Measurements from ENCODE around the gene TSSK1B. TPM values are rescaled to one million over a fixed set of nuclear protein-coding genes. Genes with fewer than 3 reads are reported as not detected.
A peak's percentile ranks its signal among the peaks of the same experiment; 100 is the strongest.

Gene TSSK1B
- total RNA-seq, 1 donor from 2014 or later = 0.16 TPM

DNA sequence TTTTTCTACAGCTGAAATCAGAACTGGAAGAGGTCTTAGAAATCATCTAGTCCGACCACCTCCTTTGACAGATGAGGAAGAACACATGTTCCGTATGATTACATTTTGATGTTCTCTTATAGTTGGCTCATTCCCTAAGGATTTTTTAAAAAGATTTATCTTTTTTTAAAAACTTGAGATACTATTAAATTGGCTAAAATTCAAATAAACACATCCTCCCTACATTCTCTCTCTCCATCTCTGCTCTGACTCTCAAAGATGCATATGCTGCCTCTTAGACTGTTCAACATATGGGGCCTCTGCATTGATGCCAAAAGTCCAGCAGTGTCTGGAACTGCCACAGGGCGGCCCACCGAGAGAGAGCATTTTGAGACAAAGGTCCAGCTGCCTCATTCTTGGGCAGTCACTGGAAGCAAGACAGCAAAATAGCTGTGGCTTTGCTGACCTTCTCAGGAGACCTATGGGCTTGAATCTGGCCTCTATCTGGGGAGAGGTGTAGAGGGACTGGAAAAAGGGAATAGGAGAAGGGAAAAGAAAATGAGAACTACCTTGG lies 12.8 kb upstream of the TSSK1B start:
- Mint-ChIP-seq H3K36me3 (ENCODE audit: low read depth) (peaks cover 18% of the 10 kb centered on the region), H3K9me3 (peaks cover 6% of the 10 kb centered on the region), H3K27me3 (ENCODE audit: low read depth) (no peaks in the 10 kb centered on the region), H3K4me1 (peaks cover 4% of the 10 kb centered on the region), H3K4me3 (no peak overlapping the region), H3K27ac (ENCODE audit: unreplicated experiment) (no peak overlapping the region)
- TF ChIP-seq, protein P1, sequence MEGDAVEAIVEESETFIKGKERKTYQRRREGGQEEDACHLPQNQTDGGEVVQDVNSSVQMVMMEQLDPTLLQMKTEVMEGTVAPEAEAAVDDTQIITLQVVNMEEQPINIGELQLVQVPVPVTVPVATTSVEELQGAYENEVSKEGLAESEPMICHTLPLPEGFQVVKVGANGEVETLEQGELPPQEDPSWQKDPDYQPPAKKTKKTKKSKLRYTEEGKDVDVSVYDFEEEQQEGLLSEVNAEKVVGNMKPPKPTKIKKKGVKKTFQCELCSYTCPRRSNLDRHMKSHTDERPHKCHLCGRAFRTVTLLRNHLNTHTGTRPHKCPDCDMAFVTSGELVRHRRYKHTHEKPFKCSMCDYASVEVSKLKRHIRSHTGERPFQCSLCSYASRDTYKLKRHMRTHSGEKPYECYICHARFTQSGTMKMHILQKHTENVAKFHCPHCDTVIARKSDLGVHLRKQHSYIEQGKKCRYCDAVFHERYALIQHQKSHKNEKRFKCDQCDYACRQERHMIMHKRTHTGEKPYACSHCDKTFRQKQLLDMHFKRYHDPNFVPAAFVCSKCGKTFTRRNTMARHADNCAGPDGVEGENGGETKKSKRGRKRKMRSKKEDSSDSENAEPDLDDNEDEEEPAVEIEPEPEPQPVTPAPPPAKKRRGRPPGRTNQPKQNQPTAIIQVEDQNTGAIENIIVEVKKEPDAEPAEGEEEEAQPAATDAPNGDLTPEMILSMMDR (conservative IDR thresholded peaks at IDR 0.05) = no peak
- peak; percentile 41 for DNase-seq (ENCODE audit: low read depth, low spot score)

DNA sequence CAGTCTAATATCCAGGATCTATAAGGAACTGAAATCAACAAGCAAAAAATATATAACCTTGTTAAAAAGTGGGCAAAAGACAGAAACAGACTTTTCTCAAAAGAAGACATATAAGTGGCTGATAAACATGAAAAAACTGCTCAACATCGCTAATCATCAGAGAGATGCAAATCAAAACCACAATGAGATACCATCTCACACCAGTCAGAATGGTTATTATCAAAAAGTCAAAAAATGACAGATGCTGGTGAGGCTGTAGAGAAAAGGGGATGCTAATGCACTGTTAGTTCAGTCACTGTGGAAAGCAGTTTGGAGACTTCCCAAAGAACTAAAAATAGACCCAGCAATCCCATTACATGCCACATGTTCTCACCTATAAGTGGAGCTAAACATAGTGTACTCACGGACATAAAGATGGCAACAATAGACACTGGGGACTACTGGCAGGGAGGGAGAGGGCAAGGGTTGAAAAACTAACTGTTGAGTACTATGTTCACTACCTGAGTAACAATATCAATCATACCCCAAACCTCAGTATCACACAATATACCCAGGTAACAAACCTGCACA lies 11.7 kb upstream of the TSSK1B start:
- H3K4me1 Mint-ChIP-seq = peaks cover 4% of the 10 kb centered on the region
- H3K27me3 Mint-ChIP-seq (ENCODE audit: low read depth) = no peaks in the 10 kb centered on the region
- TF ChIP-seq, protein P1 (conservative IDR thresholded peaks at IDR 0.05) = no peak
- DNase-seq (ENCODE audit: low read depth, low spot score) = no peak
- H3K9me3 Mint-ChIP-seq = peaks cover 6% of the 10 kb centered on the region
- no peak overlapping the region for H3K4me3 Mint-ChIP-seq
- peaks cover 18% of the 10 kb centered on the region for H3K36me3 Mint-ChIP-seq (ENCODE audit: low read depth)
- H3K27ac Mint-ChIP-seq (ENCODE audit: unreplicated experiment) = no peak overlapping the region

DNA sequence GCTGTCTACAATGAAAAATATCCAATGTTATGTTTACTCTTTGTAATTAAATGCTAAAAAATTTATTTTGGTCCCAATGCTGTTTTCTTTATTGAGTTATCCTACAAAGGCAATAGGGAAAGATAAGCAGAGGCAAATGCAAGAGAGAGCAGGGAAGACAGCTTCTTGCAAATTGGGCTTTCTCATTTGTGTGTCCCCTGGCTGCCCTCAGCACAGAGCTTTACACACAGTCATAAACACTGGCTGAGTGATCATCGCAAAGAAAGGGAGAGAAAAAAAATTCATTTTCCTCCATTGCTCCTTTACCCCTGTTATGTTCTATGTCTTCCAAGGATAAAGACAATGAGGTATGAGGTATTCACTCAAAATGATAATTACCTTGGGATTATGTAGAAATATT lies 2.3 kb upstream of the TSSK1B start:
- Mint-ChIP-seq H3K4me1 (no peaks in the 10 kb centered on the region), H3K27ac (ENCODE audit: unreplicated experiment) (no peak overlapping the region), H3K9me3 (no peaks in the 10 kb centered on the region), H3K4me3 (no peak overlapping the region), H3K36me3 (ENCODE audit: low read depth) (no peaks in the 10 kb centered on the region), H3K27me3 (ENCODE audit: low read depth) (no peaks in the 10 kb centered on the region)
- TF ChIP-seq, protein P1 (conservative IDR thresholded peaks at IDR 0.05) = no peak
- no peak for DNase-seq (ENCODE audit: low read depth, low spot score)

DNA sequence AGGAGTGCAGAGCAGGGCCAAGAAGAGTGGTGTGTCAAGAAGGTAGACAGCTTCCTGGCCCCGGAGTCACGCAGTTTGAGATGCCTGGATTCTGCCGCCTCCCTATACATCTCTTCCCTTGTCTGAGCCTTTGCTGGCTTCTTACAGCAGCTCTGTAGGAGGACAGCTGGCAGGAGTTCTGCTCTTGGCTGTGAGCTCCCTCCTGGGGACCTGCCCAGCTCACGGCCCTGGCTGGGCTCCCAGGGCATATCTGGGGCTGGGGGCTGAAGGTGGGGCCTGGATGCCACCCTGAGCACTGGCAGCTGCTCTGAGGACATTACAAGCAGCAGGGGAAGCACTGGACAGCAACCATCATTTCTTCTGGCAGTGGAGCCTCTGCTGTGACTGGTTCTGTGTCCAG lies 786 bp upstream of the TSSK1B start:
- H3K9me3 Mint-ChIP-seq = no peaks in the 10 kb centered on the region
- DNase-seq (ENCODE audit: low read depth, low spot score) = no peak
- H3K36me3 Mint-ChIP-seq (ENCODE audit: low read depth) = no peaks in the 10 kb centered on the region
- no peaks in the 10 kb centered on the region for H3K4me1 Mint-ChIP-seq
- no peaks in the 10 kb centered on the region for H3K27me3 Mint-ChIP-seq (ENCODE audit: low read depth)
- no peak overlapping the region for H3K4me3 Mint-ChIP-seq
- TF ChIP-seq, protein P1 (conservative IDR thresholded peaks at IDR 0.05) = no peak
- no peak overlapping the region for H3K27ac Mint-ChIP-seq (ENCODE audit: unreplicated experiment)

DNA sequence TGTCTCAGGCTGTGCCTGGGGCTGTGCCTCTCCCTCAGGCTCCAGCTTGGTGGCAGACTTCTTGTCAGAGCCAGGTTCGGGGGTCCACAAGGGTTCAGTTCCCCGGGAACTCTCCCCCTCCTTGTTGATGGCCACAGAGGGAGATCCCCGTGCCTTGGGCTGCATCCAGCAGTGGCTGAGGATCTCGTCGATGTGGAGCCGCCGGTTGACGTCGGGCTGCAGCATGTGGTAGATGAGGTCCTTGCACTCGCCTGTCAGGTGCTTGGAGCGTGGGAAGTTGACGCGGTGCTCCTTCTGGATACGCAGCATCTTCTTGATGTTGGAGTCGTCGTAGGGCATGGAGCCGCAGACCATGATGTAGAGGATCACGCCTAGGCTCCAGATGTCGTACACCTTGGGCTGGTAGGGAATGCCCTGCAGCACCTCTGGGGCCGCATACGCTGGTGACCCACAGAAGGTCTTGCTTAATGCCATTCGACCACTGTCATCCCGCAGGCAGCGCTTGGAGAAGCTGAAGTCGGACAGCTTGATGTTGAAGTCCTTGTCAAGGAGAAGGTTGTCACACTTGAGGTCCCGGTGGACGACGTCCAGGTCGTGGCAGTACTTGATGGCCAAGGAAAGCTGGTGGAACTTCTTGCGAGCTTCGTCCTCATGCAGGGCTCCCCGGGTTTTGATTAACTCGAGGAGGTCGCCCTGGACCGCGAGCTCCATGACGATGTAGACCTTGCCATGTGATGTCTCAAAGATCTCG lies 752 bp downstream of the TSSK1B start:
- Mint-ChIP-seq H3K9me3 (no peaks in the 10 kb centered on the region), H3K27ac (ENCODE audit: unreplicated experiment) (no peak overlapping the region), H3K27me3 (ENCODE audit: low read depth) (no peaks in the 10 kb centered on the region), H3K4me3 (no peak overlapping the region), H3K36me3 (ENCODE audit: low read depth) (no peaks in the 10 kb centered on the region), H3K4me1 (no peaks in the 10 kb centered on the region)
- no peak for DNase-seq (ENCODE audit: low read depth, low spot score)
- TF ChIP-seq, protein P1 (conservative IDR thresholded peaks at IDR 0.05) = no peak

All from neural crest cell (in vitro differentiated cells).